ENCODE data around the gene CDH4. TPM values are rescaled to one million over a fixed set of nuclear protein-coding genes. Genes with fewer than 3 reads are reported as not detected.

Gene CDH4
- polyA plus RNA-seq, 2 donors, result 0.02 to 0.05 TPM

DNA sequence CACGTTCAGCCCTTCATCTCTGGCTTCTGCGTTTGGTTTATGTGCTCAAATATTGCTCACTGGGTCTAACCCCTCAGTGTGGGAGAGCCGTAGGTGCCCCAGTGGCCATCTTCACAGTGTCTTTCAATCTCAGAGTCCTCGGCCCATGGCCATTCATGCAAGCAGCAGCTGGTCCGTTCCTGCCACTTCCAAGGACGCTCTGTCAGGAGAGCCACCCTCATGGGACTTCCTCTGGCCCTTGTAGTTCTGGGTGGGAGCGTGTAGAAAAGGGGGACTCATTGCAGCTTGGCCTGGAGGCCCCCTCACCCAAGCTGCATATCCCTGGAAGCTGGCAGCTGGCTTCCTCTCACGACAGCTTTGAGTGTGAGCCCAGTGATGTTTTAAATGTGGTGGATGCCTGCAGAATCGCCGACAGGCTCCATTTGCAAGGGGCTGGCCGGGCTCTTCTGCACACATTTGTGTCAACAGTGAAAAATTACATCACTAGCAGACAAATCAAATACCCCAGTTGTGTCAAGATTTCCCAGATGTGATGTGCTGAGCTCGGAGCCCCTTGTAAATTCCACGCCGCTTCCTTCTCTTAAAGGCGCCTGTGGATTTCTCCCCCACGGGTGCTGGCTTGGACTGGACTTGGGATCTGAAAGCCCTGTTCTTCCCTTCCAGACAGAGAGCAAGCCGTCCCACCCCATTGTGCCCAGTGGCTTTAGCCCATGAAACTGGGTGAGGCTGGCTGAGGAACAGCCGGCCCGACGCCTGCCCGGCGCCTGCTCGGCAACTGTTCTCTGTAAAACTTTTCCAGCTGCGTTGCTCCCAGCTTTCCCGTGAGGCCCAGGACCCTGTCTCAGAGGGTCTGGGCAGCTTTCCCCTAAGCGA lies 453.6 kb downstream of the CDH4 start:
- 65 to 67% methylated on average over 26 of the region's 26 CpGs for WGBS, 2 donors
- no peaks in the 10 kb centered on the region for H3K36me3 ChIP-seq (ENCODE audit: control insufficient read depth in 2 of 2, insufficient read depth in 2 of 2, low read length in 1 of 2)
- H3K9me3 ChIP-seq (ENCODE audit: control insufficient read depth in 2 of 2, insufficient read depth in 1 of 2, low read depth in 1 of 2, low read length in 1 of 2), result no peaks in the 10 kb centered on the region
- H3K4me3 ChIP-seq (ENCODE audit: low read depth in 1 of 2, low read length in 2 of 2), result no peak overlapping the region
- H3K27me3 ChIP-seq (ENCODE audit: control insufficient read depth in 1 of 2, insufficient read depth in 2 of 2, low read length in 2 of 2), result no peaks in the 10 kb centered on the region
- H3K27ac ChIP-seq (ENCODE audit: low read depth in 2 of 2, low read length in 1 of 2), result no peak overlapping the region
- no peaks in the 10 kb centered on the region for H3K4me1 ChIP-seq (ENCODE audit: control insufficient read depth in 2 of 2, insufficient read depth in 2 of 2, low read length in 1 of 2)

DNA sequence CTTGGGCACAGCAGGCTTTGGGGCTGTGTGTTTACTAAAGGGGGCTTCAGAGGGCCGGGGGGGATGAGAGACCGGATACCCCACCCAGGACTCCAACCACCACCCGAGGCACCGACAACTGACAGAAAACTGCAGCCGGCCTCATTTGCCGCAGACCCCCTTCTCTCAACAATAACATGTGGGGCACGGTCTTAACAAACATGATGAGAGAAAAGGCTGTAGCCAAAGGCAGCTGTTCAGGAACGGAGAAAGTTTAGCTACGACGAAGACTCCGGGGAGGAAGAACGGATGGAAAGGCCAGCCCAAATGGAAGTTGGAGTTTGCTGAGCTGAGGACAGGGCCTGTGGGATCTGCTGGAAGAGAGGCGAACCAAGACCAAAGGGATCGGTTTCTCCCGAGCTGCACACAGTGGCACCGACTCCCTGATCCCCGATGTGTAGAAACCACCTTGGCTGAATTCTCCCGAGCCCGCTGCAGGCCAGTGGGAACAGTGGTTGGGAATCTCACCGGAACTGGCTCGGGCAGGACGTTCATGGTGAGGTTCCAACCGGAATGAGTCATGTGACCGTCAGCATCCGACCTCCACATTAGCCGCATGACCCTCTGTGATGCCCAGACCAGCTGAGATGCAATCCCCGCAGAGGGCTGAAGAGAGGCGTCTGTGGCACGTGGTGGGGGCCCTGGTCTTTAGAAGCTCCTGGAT lies 454.3 kb downstream of the CDH4 start:
- Histone ChIP-seq H3K27ac (ENCODE audit: low read depth in 2 of 2, low read length in 1 of 2) (no peak overlapping the region), H3K4me1 (ENCODE audit: control insufficient read depth in 2 of 2, insufficient read depth in 2 of 2, low read length in 1 of 2) (no peaks in the 10 kb centered on the region), H3K4me3 (ENCODE audit: low read depth in 1 of 2, low read length in 2 of 2) (no peak overlapping the region), H3K9me3 (ENCODE audit: control insufficient read depth in 2 of 2, insufficient read depth in 1 of 2, low read depth in 1 of 2, low read length in 1 of 2) (no peaks in the 10 kb centered on the region), H3K36me3 (ENCODE audit: control insufficient read depth in 2 of 2, insufficient read depth in 2 of 2, low read length in 1 of 2) (no peaks in the 10 kb centered on the region), H3K27me3 (ENCODE audit: control insufficient read depth in 1 of 2, insufficient read depth in 2 of 2, low read length in 2 of 2) (no peaks in the 10 kb centered on the region)
- 84 to 88% methylated on average over 29 of the region's 29 CpGs for WGBS, 2 donors

DNA sequence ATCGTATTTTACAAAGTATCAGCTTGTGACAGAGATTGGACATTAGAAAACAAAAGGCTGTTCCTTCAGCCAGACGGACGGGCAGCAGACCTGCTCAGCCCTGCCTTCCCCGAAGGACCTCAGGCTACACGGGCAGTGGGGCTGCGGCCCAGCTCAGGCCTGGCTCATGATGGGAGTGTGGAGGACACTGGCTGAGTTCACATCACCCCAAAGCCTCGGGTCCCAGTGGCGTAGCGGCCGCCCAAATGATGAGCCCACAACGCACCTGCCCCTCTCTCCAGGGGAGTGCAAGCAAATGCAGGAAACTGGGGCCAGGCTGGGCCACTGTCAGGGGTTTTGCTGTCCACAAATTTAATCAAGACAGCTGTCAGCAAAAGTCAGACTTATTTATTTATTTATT lies 456.8 kb downstream of the CDH4 start:
- H3K4me1 ChIP-seq (ENCODE audit: control insufficient read depth in 2 of 2, insufficient read depth in 2 of 2, low read length in 1 of 2), result no peaks in the 10 kb centered on the region
- H3K36me3 ChIP-seq (ENCODE audit: control insufficient read depth in 2 of 2, insufficient read depth in 2 of 2, low read length in 1 of 2), result no peaks in the 10 kb centered on the region
- WGBS, 2 donors, result 87 to 90% methylated on average over 11 of the region's 11 CpGs
- H3K9me3 ChIP-seq (ENCODE audit: control insufficient read depth in 2 of 2, insufficient read depth in 1 of 2, low read depth in 1 of 2, low read length in 1 of 2), result no peaks in the 10 kb centered on the region
- no peak overlapping the region for H3K4me3 ChIP-seq (ENCODE audit: low read depth in 1 of 2, low read length in 2 of 2)
- H3K27me3 ChIP-seq (ENCODE audit: control insufficient read depth in 1 of 2, insufficient read depth in 2 of 2, low read length in 2 of 2), result no peaks in the 10 kb centered on the region
- H3K27ac ChIP-seq (ENCODE audit: low read depth in 2 of 2, low read length in 1 of 2), result no peak overlapping the region

DNA sequence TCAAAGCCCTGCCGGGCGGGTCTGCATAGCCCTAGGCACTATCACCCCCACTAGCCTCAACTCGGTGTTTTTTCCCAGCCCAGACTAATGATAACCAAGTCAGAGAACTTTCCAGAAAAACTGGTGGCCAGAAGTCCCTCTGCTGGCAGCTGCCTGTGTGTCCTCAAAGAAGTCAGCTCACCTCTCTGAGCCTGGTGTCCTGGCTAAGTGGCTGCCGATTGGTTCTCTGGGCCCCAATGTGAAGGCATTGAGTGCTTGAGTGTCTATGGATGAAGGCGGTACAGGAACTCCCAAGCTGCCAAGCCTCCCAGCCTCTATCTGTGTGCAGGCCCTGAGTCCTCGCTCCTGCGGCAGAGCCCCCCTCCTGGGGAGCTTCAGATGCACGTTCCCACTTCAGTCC lies 458.0 kb downstream of the CDH4 start:
- WGBS, 2 donors, result 82 to 85% methylated on average over 8 of the region's 8 CpGs
- Histone ChIP-seq H3K36me3 (ENCODE audit: control insufficient read depth in 2 of 2, insufficient read depth in 2 of 2, low read length in 1 of 2) (no peaks in the 10 kb centered on the region), H3K27me3 (ENCODE audit: control insufficient read depth in 1 of 2, insufficient read depth in 2 of 2, low read length in 2 of 2) (no peaks in the 10 kb centered on the region), H3K4me1 (ENCODE audit: control insufficient read depth in 2 of 2, insufficient read depth in 2 of 2, low read length in 1 of 2) (no peaks in the 10 kb centered on the region), H3K9me3 (ENCODE audit: control insufficient read depth in 2 of 2, insufficient read depth in 1 of 2, low read depth in 1 of 2, low read length in 1 of 2) (no peaks in the 10 kb centered on the region), H3K4me3 (ENCODE audit: low read depth in 1 of 2, low read length in 2 of 2) (no peak overlapping the region), H3K27ac (ENCODE audit: low read depth in 2 of 2, low read length in 1 of 2) (no peak overlapping the region)

DNA sequence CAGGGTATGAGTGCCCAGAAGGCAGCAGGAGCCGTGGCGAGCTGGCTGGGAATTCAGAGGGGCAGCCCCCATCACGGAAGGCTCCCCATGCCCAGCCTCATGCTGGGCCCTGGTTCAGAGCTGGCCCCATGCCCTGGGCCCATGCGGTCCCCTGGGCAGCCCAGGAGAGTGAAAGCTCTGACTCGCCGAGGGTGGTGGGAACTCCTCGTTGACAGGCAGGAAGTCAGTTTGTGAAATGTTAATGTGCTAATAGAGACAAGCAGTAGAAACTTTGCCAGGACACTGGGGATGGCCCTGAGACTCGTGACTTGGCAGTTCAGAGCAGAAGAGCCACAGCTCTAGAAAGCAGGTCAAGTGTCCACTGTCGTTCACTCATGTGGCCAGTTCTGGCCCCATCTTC lies 460.6 kb downstream of the CDH4 start:
- H3K27ac ChIP-seq (ENCODE audit: low read depth in 2 of 2, low read length in 1 of 2), result no peak overlapping the region
- H3K4me1 ChIP-seq (ENCODE audit: control insufficient read depth in 2 of 2, insufficient read depth in 2 of 2, low read length in 1 of 2), result no peaks in the 10 kb centered on the region
- H3K4me3 ChIP-seq (ENCODE audit: low read depth in 1 of 2, low read length in 2 of 2), result no peak overlapping the region
- 46 to 54% methylated on average over 9 of the region's 9 CpGs for WGBS, 2 donors
- H3K27me3 ChIP-seq (ENCODE audit: control insufficient read depth in 1 of 2, insufficient read depth in 2 of 2, low read length in 2 of 2), result no peaks in the 10 kb centered on the region
- no peaks in the 10 kb centered on the region for H3K36me3 ChIP-seq (ENCODE audit: control insufficient read depth in 2 of 2, insufficient read depth in 2 of 2, low read length in 1 of 2)
- peaks cover 0 to 11% of the 10 kb centered on the region in 2 donors for H3K9me3 ChIP-seq (ENCODE audit: control insufficient read depth in 2 of 2, insufficient read depth in 1 of 2, low read depth in 1 of 2, low read length in 1 of 2)

DNA sequence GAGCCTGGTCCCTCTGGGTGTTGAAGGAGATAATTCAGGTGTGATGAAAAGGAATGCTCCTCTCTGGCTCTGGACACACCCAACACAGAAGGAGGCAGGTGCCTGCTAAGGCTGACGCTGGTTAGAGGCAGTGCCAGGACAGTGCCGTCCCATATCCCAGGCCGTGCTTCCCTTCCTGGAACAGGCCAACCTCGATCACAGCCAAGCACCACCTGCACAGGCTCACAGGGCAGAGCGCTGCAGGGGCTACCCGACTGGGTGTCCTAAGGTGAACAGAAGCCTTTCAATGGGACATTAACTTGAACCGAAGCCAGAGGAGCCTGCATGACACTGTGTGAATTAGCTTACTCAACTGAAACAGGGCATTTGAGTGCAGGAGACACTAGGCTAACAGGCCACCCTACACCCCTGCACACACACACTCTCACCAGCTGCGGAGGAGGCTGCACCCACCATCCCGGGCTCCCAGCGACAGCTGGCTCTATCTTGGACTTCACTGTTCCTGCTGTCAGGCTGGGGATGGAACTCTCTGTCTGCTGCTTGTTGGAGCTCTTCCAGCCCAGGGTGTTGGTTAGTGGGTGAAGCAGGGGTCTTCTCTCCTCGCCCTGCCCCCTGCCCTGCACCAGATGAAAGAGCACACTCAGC lies 466.4 kb downstream of the CDH4 start:
- Histone ChIP-seq H3K4me3 (ENCODE audit: low read depth in 1 of 2, low read length in 2 of 2) (no peak overlapping the region), H3K27me3 (ENCODE audit: control insufficient read depth in 1 of 2, insufficient read depth in 2 of 2, low read length in 2 of 2) (no peaks in the 10 kb centered on the region), H3K27ac (ENCODE audit: low read depth in 2 of 2, low read length in 1 of 2) (no peak overlapping the region), H3K4me1 (ENCODE audit: control insufficient read depth in 2 of 2, insufficient read depth in 2 of 2, low read length in 1 of 2) (no peaks in the 10 kb centered on the region), H3K9me3 (ENCODE audit: control insufficient read depth in 2 of 2, insufficient read depth in 1 of 2, low read depth in 1 of 2, low read length in 1 of 2) (peaks cover 0 to 11% of the 10 kb centered on the region in 2 donors), H3K36me3 (ENCODE audit: control insufficient read depth in 2 of 2, insufficient read depth in 2 of 2, low read length in 1 of 2) (no peaks in the 10 kb centered on the region)
- 66 to 67% methylated on average over 11 of the region's 11 CpGs for WGBS, 2 donors

DNA sequence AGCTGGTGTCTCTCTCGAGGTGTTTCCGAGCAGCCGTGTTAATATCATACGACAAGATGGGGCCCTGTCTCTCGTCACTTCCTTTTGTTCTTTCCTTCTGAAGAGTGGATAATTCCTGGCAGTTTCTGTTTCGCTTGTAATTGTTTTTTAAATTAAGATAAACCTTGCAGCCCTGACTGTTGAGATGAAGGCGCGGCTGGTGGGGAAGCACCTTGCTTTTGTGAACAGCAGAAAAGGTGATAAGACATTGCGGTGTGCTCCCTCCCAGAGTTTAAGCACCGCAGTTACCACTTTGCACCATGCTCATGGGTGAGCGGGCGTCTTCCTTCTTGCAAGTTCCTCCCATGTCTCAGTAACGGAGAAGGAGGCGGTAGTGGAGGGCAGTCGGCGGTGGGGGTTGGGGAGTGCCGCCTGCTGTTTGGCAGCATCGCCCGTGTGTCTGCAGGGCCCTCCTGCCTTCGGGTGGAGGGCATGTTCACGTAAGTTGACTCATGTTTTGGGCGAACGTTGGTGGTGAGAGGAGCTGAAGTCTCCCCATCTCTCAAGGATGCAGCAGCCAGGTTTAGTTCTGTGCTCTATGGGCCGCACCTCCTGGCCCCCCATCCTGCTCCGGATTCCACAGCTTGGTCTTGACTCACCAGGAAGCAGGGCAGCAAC lies 467.8 kb downstream of the CDH4 start:
- Histone ChIP-seq H3K27ac (ENCODE audit: low read depth in 2 of 2, low read length in 1 of 2) (no peak overlapping the region), H3K36me3 (ENCODE audit: control insufficient read depth in 2 of 2, insufficient read depth in 2 of 2, low read length in 1 of 2) (no peaks in the 10 kb centered on the region), H3K9me3 (ENCODE audit: control insufficient read depth in 2 of 2, insufficient read depth in 1 of 2, low read depth in 1 of 2, low read length in 1 of 2) (peaks cover 0 to 11% of the 10 kb centered on the region in 2 donors), H3K4me1 (ENCODE audit: control insufficient read depth in 2 of 2, insufficient read depth in 2 of 2, low read length in 1 of 2) (no peaks in the 10 kb centered on the region), H3K27me3 (ENCODE audit: control insufficient read depth in 1 of 2, insufficient read depth in 2 of 2, low read length in 2 of 2) (no peaks in the 10 kb centered on the region), H3K4me3 (ENCODE audit: low read depth in 1 of 2, low read length in 2 of 2) (no peak overlapping the region)
- 30 to 35% methylated on average over 25 of the region's 25 CpGs for WGBS, 2 donors

DNA sequence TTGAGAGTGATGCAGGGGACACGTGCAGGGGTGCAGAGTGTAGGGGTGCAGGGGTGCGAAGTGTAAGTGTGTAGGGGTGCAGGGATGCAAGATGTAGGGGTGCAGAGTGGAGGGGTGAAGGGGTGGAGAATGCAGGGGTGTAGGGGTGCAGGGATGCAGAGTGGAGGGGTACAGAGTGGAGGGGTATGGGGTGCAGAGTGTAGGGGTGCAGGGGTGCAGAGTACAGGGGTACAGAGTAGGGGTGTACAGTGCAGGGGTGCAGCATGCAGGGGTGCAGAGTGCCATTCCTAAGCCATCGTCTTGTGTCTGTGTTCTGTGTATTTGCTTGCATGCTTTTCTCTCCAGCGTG lies 468.3 kb downstream of the CDH4 start:
- Histone ChIP-seq H3K36me3 (ENCODE audit: control insufficient read depth in 2 of 2, insufficient read depth in 2 of 2, low read length in 1 of 2) (no peaks in the 10 kb centered on the region), H3K4me1 (ENCODE audit: control insufficient read depth in 2 of 2, insufficient read depth in 2 of 2, low read length in 1 of 2) (no peaks in the 10 kb centered on the region), H3K27me3 (ENCODE audit: control insufficient read depth in 1 of 2, insufficient read depth in 2 of 2, low read length in 2 of 2) (no peaks in the 10 kb centered on the region), H3K9me3 (ENCODE audit: control insufficient read depth in 2 of 2, insufficient read depth in 1 of 2, low read depth in 1 of 2, low read length in 1 of 2) (peaks cover 0 to 11% of the 10 kb centered on the region in 2 donors), H3K4me3 (ENCODE audit: low read depth in 1 of 2, low read length in 2 of 2) (no peak overlapping the region), H3K27ac (ENCODE audit: low read depth in 2 of 2, low read length in 1 of 2) (no peak overlapping the region)
- 37 to 51% methylated on average over 4 of the region's 4 CpGs for WGBS, 2 donors

DNA sequence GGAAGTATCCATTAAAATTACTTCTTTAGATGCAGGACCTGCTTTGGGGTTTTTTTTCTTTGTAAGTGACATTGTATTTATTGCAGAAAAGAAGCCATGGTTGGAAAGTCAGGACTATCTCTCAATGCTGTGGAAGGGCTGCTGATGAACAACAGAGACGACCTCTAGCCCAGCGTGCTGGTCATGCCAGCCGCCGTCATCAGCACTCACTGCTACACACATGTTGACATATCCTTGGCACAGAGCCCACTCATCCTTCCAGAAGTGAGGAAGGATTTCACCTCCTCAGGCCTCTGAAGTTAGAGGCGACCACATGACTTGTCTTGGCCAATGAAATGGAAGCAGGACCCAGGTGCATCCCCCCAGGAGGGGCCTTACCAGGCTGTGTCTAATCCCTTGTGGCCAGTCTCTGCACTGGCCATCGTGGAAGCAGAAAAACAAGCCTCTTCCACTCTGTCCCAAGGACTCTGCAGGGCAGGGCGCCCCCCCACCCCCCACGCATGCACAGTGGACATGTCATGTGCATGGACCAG lies 470.2 kb downstream of the CDH4 start:
- WGBS, 2 donors, result 68 to 72% methylated on average over 8 of the region's 8 CpGs
- no peaks in the 10 kb centered on the region for H3K9me3 ChIP-seq (ENCODE audit: control insufficient read depth in 2 of 2, insufficient read depth in 1 of 2, low read depth in 1 of 2, low read length in 1 of 2)
- no peaks in the 10 kb centered on the region for H3K4me1 ChIP-seq (ENCODE audit: control insufficient read depth in 2 of 2, insufficient read depth in 2 of 2, low read length in 1 of 2)
- no peak overlapping the region for H3K27ac ChIP-seq (ENCODE audit: low read depth in 2 of 2, low read length in 1 of 2)
- H3K4me3 ChIP-seq (ENCODE audit: low read depth in 1 of 2, low read length in 2 of 2), result no peak overlapping the region
- H3K36me3 ChIP-seq (ENCODE audit: control insufficient read depth in 2 of 2, insufficient read depth in 2 of 2, low read length in 1 of 2), result no peaks in the 10 kb centered on the region
- no peaks in the 10 kb centered on the region for H3K27me3 ChIP-seq (ENCODE audit: control insufficient read depth in 1 of 2, insufficient read depth in 2 of 2, low read length in 2 of 2)
